AG09319 (cell line): ENCODE results near the gene USP11.

Experiments
- DNase-seq: peaks from one replicate; pipeline ENCODE4 v3.0.0-alpha.2; 2010; ENCODE audit warnings: low read depth; ENCODE audit errors: extremely low read depth
- CTCF ChIP-seq: IDR thresholded peaks from 2 replicates; pipeline ENCODE4 v1.5.1; 2011; ENCODE audit warnings: low read depth, mild to moderate bottlenecking, inconsistent platforms, low read length, moderate library complexity

The USP11 gene

GRCh38 chrX:47240619-47241018 lies 7.8 kb downstream of the USP11 start:
- no peak for DNase-seq
- TF ChIP-seq CTCF, result no peak

GRCh38 chrX:47241201-47242011 lies 8.6 kb downstream of the USP11 start:
- TF ChIP-seq CTCF, result no peak

GRCh38 chrX:47242321-47242720 lies 9.5 kb downstream of the USP11 start:
- no peak for TF ChIP-seq CTCF
- no peak for DNase-seq

More at GRCh38 chrX:47241201-47242011, 8.6 kb downstream of the USP11 start:
- no peak for DNase-seq

- TF ChIP-seq CTCF, result no peak
Observed at GRCh38 chrX:47243351-47243750, 10.5 kb downstream of the USP11 start.

GRCh38 chrX:47244676-47245075 lies 11.9 kb downstream of the USP11 start:
- DNase-seq, result no peak
- no peak for TF ChIP-seq CTCF

More at GRCh38 chrX:47243351-47243750, 10.5 kb downstream of the USP11 start:
- no peak for DNase-seq

GRCh38 chrX:47245156-47245555 lies 12.3 kb downstream of the USP11 start:
- no peak for TF ChIP-seq CTCF
- no peak for DNase-seq

- no peak for TF ChIP-seq CTCF
- no peak for DNase-seq
Observed at GRCh38 chrX:47247206-47247998, 14.6 kb downstream of the USP11 start.
